Breast epithelium (tissue), 3 donors: ENCODE data around the gene FRY.

Experiments used
- POLR2A ChIP-seq: fragments of 450-650 bp; IDR thresholded peaks from one replicate; pipeline ENCODE4 v1.6.1; 2016; ENCODE audit warnings: antibody characterized with exemption, mild to moderate bottlenecking, moderate library complexity
- POLR2AphosphoS5 ChIP-seq, 3 donors: sonication (generic); formaldehyde crosslinking; IDR thresholded peaks; one replicate each; pipeline ENCODE4 v1.6.1; 2017; ENCODE audit warnings: antibody characterized with exemption in 3 of 3
- TF ChIP-seq, protein P1 (sequence below), 3 donors: fragments of 450-650 bp; IDR thresholded peaks; one replicate each; pipeline ENCODE4 v1.5.1; 2016 to 2017; ENCODE audit warnings: antibody characterized with exemption in 3 of 3, mild to moderate bottlenecking in 3 of 3, moderate library complexity in 3 of 3

DNA sequence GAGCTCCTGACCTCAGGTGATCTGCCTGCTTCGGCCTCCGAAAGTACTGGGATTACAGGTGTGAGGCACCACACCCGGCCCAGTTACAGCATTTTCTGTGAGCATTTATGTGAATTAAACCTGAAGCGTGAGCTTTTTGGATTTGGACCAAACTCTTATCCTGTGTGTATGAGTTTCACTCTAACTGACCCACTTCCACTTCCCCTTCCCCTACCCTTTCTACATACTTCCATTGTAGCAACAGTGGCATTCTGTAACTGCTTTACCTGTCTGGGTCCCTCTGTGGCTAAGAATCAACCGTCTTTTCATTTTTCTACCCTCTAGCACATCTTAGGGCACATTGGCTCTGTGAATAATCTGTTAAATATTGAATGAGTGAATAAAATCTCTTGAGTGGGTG is 16.2 kb downstream of the FRY start:
- TF ChIP-seq, protein P1, sequence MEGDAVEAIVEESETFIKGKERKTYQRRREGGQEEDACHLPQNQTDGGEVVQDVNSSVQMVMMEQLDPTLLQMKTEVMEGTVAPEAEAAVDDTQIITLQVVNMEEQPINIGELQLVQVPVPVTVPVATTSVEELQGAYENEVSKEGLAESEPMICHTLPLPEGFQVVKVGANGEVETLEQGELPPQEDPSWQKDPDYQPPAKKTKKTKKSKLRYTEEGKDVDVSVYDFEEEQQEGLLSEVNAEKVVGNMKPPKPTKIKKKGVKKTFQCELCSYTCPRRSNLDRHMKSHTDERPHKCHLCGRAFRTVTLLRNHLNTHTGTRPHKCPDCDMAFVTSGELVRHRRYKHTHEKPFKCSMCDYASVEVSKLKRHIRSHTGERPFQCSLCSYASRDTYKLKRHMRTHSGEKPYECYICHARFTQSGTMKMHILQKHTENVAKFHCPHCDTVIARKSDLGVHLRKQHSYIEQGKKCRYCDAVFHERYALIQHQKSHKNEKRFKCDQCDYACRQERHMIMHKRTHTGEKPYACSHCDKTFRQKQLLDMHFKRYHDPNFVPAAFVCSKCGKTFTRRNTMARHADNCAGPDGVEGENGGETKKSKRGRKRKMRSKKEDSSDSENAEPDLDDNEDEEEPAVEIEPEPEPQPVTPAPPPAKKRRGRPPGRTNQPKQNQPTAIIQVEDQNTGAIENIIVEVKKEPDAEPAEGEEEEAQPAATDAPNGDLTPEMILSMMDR (IDR thresholded peaks at IDR 0.05), result no peak
- TF ChIP-seq POLR2AphosphoS5 (IDR thresholded peaks at IDR 0.05) (no peak), POLR2A (no peak)
